ENCODE measurements around the gene MMP24OS.
A peak's percentile ranks its signal among the peaks of the same experiment; 100 is the strongest.

The MMP24OS gene

DNA sequence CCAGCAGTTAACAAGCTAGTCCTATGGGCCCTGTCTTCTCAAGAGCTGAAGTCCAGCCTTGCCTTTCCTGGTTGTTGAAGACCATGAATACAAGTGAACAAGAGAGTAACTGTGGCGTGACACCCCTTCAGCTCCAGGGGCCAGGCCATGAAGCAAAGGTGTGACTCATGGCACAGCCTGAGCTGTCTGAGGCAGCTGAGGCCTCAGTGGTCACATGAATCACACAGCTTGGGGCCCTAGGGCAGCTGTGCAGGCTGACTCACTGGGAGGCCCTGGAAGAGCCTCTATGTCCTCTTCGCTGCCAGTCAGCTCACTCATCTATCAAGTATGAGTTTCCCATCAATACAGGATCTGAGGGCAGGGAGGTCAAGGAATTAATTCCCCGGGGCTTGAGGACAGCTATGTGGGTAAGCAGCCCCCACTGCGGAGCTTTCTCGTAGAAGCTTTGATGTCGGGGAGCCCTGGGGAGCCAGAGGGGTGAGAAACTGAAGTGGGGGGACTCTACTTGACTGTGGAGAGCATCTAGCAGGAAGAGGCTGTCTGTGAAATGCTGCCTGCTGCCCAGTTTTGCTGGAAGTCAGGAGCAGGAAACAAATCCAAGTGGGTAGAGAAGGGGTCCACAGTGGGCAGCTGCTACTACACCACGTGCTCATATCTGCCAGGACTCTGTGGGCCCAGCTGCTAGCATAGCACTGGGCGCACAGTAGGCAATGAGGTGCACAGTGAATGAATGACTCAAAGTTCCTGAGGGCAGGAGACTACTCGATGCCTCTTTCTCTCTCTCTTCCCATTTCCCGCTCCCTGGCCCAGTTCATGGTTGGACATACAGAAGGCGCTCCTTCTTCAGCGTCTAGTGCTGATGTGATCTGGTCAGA, 28.0 kb upstream of the MMP24OS start:
- in situ Hi-C loops (cut with MboI; ENCODE audit: low pct_unique_long_range_greater_than_20kb, low sequenced_read_pairs, unreplicated experiment): loop anchor here (10.0 kb wide), 1 partner anchor 139 kb away; no protein-coding TSS in a partner anchor
- no peak for DNase-seq (ENCODE audit: low spot score)
- TF ChIP-seq, protein P1, sequence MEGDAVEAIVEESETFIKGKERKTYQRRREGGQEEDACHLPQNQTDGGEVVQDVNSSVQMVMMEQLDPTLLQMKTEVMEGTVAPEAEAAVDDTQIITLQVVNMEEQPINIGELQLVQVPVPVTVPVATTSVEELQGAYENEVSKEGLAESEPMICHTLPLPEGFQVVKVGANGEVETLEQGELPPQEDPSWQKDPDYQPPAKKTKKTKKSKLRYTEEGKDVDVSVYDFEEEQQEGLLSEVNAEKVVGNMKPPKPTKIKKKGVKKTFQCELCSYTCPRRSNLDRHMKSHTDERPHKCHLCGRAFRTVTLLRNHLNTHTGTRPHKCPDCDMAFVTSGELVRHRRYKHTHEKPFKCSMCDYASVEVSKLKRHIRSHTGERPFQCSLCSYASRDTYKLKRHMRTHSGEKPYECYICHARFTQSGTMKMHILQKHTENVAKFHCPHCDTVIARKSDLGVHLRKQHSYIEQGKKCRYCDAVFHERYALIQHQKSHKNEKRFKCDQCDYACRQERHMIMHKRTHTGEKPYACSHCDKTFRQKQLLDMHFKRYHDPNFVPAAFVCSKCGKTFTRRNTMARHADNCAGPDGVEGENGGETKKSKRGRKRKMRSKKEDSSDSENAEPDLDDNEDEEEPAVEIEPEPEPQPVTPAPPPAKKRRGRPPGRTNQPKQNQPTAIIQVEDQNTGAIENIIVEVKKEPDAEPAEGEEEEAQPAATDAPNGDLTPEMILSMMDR (IDR thresholded peaks at IDR 0.05; ENCODE audit: extremely low read depth, insufficient read depth, missing control alignments): no peak

GRCh38 chr20:35304956-35305355, 27.0 kb upstream of the MMP24OS start:
- DNase-seq (ENCODE audit: low spot score): no peak
- TF ChIP-seq, protein P1 (IDR thresholded peaks at IDR 0.05; ENCODE audit: extremely low read depth, insufficient read depth, missing control alignments): no peak
- in situ Hi-C loops (cut with MboI; ENCODE audit: low pct_unique_long_range_greater_than_20kb, low sequenced_read_pairs, unreplicated experiment): loop anchor here (10.0 kb wide), 1 partner anchor 140 kb away; no protein-coding TSS in a partner anchor

DNA sequence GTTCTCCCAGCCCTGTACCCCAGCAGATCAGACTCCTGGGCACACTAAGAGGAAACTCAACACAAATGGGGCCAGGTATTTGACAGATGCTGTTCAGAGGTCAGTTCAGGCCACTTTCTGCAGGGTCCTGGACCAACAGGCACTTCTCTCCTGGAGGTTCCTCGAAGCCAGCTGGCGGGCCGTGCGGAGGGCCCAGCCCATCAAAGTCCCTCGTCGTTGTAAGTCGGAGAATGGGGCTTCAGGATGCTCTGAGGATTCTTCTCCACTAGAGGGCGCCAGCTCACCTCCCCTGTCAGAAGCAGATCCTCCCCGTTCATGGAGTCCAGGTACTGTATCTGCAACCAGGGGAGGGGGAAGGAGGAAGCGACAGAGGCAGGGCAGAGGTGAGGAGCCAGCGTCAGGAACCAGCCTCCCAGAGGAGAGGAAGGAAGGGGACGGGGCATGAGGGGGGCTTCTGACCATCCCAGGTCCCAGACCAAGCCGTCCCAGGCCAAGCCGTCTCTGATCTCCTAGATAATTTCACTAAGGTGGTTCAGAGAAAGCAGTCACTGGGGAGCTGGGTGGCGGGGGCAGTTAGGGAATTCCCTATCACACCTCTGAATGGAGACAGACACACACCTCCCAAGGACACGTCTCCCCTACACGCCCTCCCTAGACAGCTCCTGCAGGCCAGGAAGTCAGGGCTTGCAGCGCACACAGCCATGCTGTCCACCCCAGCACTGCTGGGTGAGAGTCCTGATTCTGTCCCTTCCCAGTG, 26.0 kb upstream of the MMP24OS start:
- DNase-seq (ENCODE audit: low spot score): peak; percentile 88
- TF ChIP-seq, protein P1 (IDR thresholded peaks at IDR 0.05; ENCODE audit: extremely low read depth, insufficient read depth, missing control alignments): peak; percentile 91
- in situ Hi-C loops (cut with MboI; ENCODE audit: low pct_unique_long_range_greater_than_20kb, low sequenced_read_pairs, unreplicated experiment): loop anchor here (10.0 kb wide), 1 partner anchor 141 kb away; no protein-coding TSS in a partner anchor

GRCh38 chr20:35303382-35303734, 25.4 kb upstream of the MMP24OS start:
- TF ChIP-seq, protein P1 (IDR thresholded peaks at IDR 0.05; ENCODE audit: extremely low read depth, insufficient read depth, missing control alignments): no peak
- no peak for DNase-seq (ENCODE audit: low spot score)
- in situ Hi-C loops (cut with MboI; ENCODE audit: low pct_unique_long_range_greater_than_20kb, low sequenced_read_pairs, unreplicated experiment): loop anchor here (10.0 kb wide), 1 partner anchor 141 kb away; no protein-coding TSS in a partner anchor

GRCh38 chr20:35302421-35303335, 24.8 kb upstream of the MMP24OS start:
- TF ChIP-seq, protein P1 (IDR thresholded peaks at IDR 0.05; ENCODE audit: extremely low read depth, insufficient read depth, missing control alignments): no peak
- no peak for DNase-seq (ENCODE audit: low spot score)
- in situ Hi-C loops (cut with MboI; ENCODE audit: low pct_unique_long_range_greater_than_20kb, low sequenced_read_pairs, unreplicated experiment): loop anchor here (10.0 kb wide), 1 partner anchor 142 kb away; no protein-coding TSS in a partner anchor

All from GM13977 (cell line).